Ascending aorta (tissue), 2 donors: ENCODE measurements around the gene CUL4B. TPM values are rescaled to one million over a fixed set of nuclear protein-coding genes. Genes with fewer than 3 reads are reported as not detected.

Experiments
- DNase-seq, 2 donors: peaks; one replicate each; pipeline ENCODE4 v3.0.0-alpha.2; 2019; ENCODE audit warnings: low spot score in 2 of 2
- H3K27ac ChIP-seq, 2 donors: fragments of 200-600 bp; sonication (generic); one replicate each; pipeline ENCODE4 v1.5.1; 2016 to 2017; ENCODE audit warnings: mild to moderate bottlenecking in 1 of 2
- H3K27me3 ChIP-seq: fragments of 200-600 bp; sonication (generic); one replicate; pipeline ENCODE4 v1.5.1; 2017
- H3K36me3 ChIP-seq, 2 donors: fragments of 200-600 bp; sonication (generic); one replicate each; pipeline ENCODE4 v1.5.1; 2016
- H3K4me1 ChIP-seq, 2 donors: fragments of 200-600 bp; sonication (generic); one replicate each; pipeline ENCODE4 v1.5.1; 2016 to 2017; ENCODE audit warnings: mild to moderate bottlenecking in 1 of 2
- H3K4me3 ChIP-seq, 2 donors: fragments of 200-600 bp; sonication (generic); one replicate each; pipeline ENCODE4 v1.5.1; 2016 to 2017; ENCODE audit warnings: mild to moderate bottlenecking in 1 of 2
- H3K9me3 ChIP-seq, 2 donors: fragments of 200-600 bp; sonication (generic); one replicate each; pipeline ENCODE4 v1.5.1; 2016
- intact Hi-C: fragments of 100-400 bp; cut with DNase I; formaldehyde crosslinking; loops from one replicate; pipeline ENCODE4 v1.15.1; 2023
- total RNA-seq: library from RNA; depleted of rRNA; stranded (reverse); fragments of >200 nt; gene quantifications from one replicate; pipeline ENCODE4 v1.1.0, GENCODE V29; 2016
- TF ChIP-seq, protein P1 (sequence below), 3 experiments: fragments of 200-600 bp in 2 of 3; fragments of 450-650 bp in 1 of 3; sonication (generic) in 2 of 3; IDR thresholded peaks; one replicate each; pipeline ENCODE4 v1.5.1; 2016 to 2019; ENCODE audit warnings: antibody characterized with exemption in 3 of 3, mild to moderate bottlenecking in 1 of 3, moderate library complexity in 1 of 3

CUL4B gene
- total RNA-seq, 1 donor from 2014 or later, result 22.7 TPM

DNA sequence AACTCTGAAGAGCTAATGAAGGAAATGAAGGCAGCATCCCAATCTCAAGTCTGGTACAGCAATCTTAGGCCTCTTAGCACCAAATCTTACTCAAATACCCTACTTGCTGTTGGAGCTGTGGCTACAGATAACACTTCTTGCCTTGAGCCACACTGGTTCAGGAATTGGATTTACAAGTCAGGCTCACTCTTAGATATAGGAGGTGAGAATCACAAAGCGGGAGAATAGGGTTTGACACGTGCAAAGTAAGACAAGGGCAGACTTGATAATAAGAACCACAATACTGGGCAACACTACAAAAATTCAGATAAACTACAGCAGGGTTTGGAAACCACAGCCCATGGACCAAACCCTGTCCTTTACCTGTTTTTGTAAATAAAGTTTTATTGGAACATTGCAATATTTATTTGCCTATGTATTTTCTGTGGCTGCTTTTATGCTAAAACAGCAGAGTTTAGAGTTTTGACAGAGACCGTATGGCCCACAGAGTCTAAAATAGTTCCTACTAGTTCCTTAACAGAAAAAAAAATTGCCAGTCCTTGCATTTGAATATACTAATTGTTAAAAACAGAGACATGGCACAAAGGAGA is 9.3 kb upstream of the CUL4B start:
- Histone ChIP-seq H3K9me3 (no peaks in the 10 kb centered on the region), H3K36me3 (no peaks in the 10 kb centered on the region), H3K27ac (no peak overlapping the region), H3K27me3 (no peaks in the 10 kb centered on the region), H3K4me1 (no peaks in the 10 kb centered on the region), H3K4me3 (no peak overlapping the region)
- intact Hi-C loops, result no loop called here
- TF ChIP-seq, protein P1, sequence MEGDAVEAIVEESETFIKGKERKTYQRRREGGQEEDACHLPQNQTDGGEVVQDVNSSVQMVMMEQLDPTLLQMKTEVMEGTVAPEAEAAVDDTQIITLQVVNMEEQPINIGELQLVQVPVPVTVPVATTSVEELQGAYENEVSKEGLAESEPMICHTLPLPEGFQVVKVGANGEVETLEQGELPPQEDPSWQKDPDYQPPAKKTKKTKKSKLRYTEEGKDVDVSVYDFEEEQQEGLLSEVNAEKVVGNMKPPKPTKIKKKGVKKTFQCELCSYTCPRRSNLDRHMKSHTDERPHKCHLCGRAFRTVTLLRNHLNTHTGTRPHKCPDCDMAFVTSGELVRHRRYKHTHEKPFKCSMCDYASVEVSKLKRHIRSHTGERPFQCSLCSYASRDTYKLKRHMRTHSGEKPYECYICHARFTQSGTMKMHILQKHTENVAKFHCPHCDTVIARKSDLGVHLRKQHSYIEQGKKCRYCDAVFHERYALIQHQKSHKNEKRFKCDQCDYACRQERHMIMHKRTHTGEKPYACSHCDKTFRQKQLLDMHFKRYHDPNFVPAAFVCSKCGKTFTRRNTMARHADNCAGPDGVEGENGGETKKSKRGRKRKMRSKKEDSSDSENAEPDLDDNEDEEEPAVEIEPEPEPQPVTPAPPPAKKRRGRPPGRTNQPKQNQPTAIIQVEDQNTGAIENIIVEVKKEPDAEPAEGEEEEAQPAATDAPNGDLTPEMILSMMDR (IDR thresholded peaks at IDR 0.05), result no peak
- DNase-seq, result no peak

DNA sequence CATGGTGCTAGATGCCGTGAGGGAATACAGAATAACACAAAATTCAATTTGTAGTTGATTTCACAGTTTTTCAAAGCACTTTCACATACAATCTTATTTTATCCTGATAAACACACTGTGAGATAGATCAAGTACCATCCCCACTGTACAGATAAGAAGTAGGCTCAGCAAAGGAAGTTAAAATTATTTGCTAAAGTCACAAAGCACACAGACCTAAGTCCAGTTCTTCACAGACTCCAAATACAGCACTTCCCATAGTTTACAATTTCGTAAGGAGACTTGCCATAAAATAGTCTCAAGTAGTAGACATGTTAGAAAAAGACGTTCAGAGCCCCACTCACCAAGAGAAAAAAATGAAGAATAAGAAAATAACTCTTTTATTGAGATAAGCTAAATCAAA is 7.8 kb upstream of the CUL4B start:
- intact Hi-C loops, result no loop called here
- DNase-seq, result no peak
- Histone ChIP-seq H3K4me3 (no peak overlapping the region), H3K27ac (no peak overlapping the region), H3K4me1 (no peaks in the 10 kb centered on the region), H3K36me3 (no peaks in the 10 kb centered on the region), H3K27me3 (no peaks in the 10 kb centered on the region), H3K9me3 (no peaks in the 10 kb centered on the region)
- TF ChIP-seq, protein P1 (IDR thresholded peaks at IDR 0.05), result no peak

DNA sequence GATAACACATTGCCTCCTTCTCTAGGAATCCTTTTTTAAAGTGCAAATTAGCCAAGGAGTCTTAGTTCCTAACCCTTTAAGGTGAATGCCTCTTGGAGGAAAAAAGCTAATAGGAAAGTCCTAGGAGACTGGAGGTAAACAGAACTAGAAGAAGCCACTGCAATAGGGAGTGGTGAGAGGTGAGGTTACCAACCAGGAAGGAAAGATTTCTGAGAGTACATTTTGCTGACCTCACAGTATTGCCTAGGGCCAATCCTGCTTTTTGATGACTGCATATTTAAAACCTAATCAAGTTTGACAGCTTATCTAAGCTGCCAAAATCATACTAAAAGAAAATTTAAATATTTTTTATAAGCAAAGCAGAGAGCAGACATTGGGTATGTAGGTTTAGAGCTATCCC is 7.3 kb upstream of the CUL4B start:
- H3K4me1 ChIP-seq, result no peaks in the 10 kb centered on the region
- H3K27ac ChIP-seq, result no peak overlapping the region
- no peaks in the 10 kb centered on the region for H3K27me3 ChIP-seq
- no peak overlapping the region for H3K4me3 ChIP-seq
- DNase-seq, result no peak
- no peaks in the 10 kb centered on the region for H3K9me3 ChIP-seq
- intact Hi-C loops, result no loop called here
- H3K36me3 ChIP-seq, result no peaks in the 10 kb centered on the region
- TF ChIP-seq, protein P1 (IDR thresholded peaks at IDR 0.05), result no peak

DNA sequence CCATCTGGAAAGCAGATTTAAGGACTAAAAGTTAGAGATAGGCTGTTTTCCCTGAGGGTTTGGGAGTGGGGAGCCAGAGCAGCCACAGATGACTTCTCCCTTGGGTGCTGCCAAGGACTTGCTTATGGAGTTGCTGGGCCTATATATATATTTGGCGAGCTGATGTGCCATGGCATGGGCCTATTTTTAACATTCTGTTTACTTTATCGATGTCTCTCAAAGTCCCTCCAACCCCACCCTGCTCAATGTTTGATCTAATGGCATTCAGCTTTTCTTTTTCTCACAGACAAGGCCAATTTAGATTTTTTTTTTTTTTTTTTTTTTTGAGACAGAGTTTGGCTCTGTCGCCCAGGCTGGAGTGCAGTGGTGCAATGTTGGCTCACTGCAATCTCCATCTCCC is 6.1 kb upstream of the CUL4B start:
- Histone ChIP-seq H3K27ac (no peak overlapping the region), H3K9me3 (no peaks in the 10 kb centered on the region), H3K27me3 (no peaks in the 10 kb centered on the region), H3K4me3 (no peak overlapping the region), H3K36me3 (no peaks in the 10 kb centered on the region), H3K4me1 (no peaks in the 10 kb centered on the region)
- no peak for DNase-seq
- TF ChIP-seq, protein P1 (IDR thresholded peaks at IDR 0.05), result no peak
- intact Hi-C loops, result no loop called here

DNA sequence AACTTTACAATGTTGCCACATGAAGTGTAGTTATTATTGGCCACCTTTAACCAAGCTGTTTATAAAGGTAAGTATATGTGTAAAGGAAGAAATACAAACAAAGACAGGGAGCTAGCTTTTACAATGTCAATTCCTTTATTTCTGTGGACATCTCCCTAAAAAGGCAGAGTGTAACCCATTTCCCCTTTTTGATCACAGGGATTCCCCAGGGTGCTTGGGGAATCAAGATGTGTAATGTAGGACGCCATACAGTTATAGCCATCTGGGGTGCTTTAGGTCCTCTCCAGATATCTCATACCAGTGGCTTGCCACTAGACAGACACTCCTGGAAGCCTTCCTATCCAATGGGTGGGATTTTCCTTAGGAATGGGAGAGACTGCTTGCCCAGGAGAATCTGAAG is 4.2 kb upstream of the CUL4B start:
- DNase-seq, result no peak
- TF ChIP-seq, protein P1 (IDR thresholded peaks at IDR 0.05), result no peak
- no peak overlapping the region for H3K4me3 ChIP-seq
- no peaks in the 10 kb centered on the region for H3K9me3 ChIP-seq
- no peaks in the 10 kb centered on the region for H3K4me1 ChIP-seq
- intact Hi-C loops, result loop anchor here (5.0 kb wide), 3 partner anchors 78 to 693 kb away; partner anchors contain the start of genes NDUFA1, RNF113A and ZBTB33
- no peak overlapping the region for H3K27ac ChIP-seq
- H3K27me3 ChIP-seq, result no peaks in the 10 kb centered on the region
- no peaks in the 10 kb centered on the region for H3K36me3 ChIP-seq

DNA sequence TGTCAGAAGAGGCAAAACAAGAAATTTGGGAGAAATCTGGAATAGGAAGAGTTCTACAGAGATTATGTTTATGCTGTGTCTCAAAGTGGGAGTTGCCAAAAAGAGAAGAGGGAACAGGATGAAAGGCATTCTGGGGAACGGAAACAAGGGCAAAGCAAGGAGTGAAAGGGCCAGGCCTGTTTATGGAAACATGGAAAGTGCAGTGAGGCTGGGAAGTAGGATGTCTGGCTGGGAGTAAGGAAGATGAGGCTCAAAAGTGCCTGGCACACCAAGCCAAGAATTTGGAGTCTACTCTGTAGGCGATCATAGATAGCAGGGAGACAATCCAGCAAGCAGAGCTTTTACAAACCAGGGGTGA is 1.8 kb upstream of the CUL4B start:
- TF ChIP-seq, protein P1 (IDR thresholded peaks at IDR 0.05), result no peak
- Histone ChIP-seq H3K9me3 (no peaks in the 10 kb centered on the region), H3K4me3 (peak overlapping the region in 1 of 2 donors; percentile 43), H3K4me1 (no peaks in the 10 kb centered on the region), H3K27ac (peak overlapping the region; percentile 85 to 97), H3K27me3 (no peaks in the 10 kb centered on the region), H3K36me3 (no peaks in the 10 kb centered on the region)
- intact Hi-C loops, result loop anchor here (5.0 kb wide), 3 partner anchors 75 to 690 kb away; partner anchors contain the start of genes NDUFA1, RNF113A and ZBTB33
- DNase-seq, result no peak
